Mesodermal cell (in vitro differentiated cells): ENCODE data around the gene CNNM3.

Source experiments
- H3K27ac ChIP-seq: 2 replicates; pipeline ENCODE4 v1.7.0; 2013; ENCODE audit warnings: mild to moderate bottlenecking, low read depth, low read length, moderate library complexity; ENCODE audit not compliant: severe bottlenecking
- H3K36me3 ChIP-seq: 2 replicates; pipeline ENCODE4 v1.7.1; 2013; ENCODE audit warnings: mild to moderate bottlenecking, low read length, moderate library complexity; ENCODE audit not compliant: control insufficient read depth, insufficient read depth
- H3K4me1 ChIP-seq: one replicate; pipeline ENCODE4 v1.7.1; 2013; ENCODE audit warnings: mild to moderate bottlenecking, low read length; ENCODE audit not compliant: insufficient read depth, control insufficient read depth, poor library complexity, severe bottlenecking
- H3K4me3 ChIP-seq: 2 replicates; pipeline ENCODE4 v1.7.0; 2013; ENCODE audit warnings: low read length, control low read depth, mild to moderate bottlenecking; ENCODE audit not compliant: insufficient read depth, poor library complexity, severe bottlenecking; ENCODE audit errors: extremely low read depth
- H3K9me3 ChIP-seq: 2 replicates; pipeline ENCODE4 v1.7.1; 2013; ENCODE audit warnings: mild to moderate bottlenecking, low read length, moderate library complexity; ENCODE audit not compliant: control insufficient read depth
- WGBS, 2 experiments: methylation state at CpG; one replicate each; pipeline ENCODE4 v1.1.5; 2013; ENCODE audit warnings: missing lambda C conversion rate in 2 of 2; ENCODE audit not compliant: insufficient coverage in 2 of 2; 5-methylcytosine and 5-hydroxymethylcytosine counted together

Gene CNNM3

DNA sequence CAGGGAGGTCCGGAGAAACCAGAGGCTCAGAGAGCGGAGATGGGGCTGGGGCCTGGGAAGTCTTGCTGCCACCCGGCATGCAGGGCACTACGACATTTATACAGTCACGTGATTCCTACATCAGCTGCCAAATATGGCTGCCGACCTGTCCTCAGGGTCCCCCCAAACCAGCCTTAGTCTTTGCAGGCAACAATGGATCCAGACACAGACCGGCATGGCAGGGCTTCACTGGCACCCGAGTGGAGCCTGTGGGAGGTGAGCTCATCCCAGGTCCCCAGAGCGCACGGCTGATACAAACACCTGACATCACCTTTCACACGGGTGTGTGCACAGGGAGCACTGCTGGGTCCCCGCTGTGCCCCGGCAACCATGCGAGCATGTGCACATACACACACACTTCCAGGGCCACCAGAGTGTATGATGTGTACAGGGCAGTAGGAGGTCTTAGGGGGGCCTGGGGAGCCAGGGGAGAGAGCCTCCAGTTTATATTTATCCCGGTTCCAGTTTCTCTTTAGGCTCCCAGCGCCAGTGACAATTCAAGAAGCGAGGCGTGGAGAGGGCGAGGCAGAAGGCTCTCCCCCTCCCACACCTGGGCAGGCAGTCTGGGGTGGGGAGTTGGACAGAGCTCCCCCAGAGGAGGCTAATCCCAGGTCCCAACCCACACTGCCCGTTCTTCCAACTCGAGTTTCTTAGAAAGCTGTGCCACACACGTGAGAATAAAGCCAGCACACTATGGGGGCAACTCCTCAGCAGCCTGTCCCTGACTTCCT lies 51.1 kb downstream of the CNNM3 start:
- Histone ChIP-seq H3K4me3 (peak overlapping the region; percentile 90), H3K27ac (no peak overlapping the region), H3K4me1 (peaks cover 14% of the 10 kb centered on the region), H3K36me3 (peaks cover 56% of the 10 kb centered on the region), H3K9me3 (no peaks in the 10 kb centered on the region)
- WGBS, 2 experiments = 84 to 100% methylated on average over 8 to 14 of the region's 22 CpGs

DNA sequence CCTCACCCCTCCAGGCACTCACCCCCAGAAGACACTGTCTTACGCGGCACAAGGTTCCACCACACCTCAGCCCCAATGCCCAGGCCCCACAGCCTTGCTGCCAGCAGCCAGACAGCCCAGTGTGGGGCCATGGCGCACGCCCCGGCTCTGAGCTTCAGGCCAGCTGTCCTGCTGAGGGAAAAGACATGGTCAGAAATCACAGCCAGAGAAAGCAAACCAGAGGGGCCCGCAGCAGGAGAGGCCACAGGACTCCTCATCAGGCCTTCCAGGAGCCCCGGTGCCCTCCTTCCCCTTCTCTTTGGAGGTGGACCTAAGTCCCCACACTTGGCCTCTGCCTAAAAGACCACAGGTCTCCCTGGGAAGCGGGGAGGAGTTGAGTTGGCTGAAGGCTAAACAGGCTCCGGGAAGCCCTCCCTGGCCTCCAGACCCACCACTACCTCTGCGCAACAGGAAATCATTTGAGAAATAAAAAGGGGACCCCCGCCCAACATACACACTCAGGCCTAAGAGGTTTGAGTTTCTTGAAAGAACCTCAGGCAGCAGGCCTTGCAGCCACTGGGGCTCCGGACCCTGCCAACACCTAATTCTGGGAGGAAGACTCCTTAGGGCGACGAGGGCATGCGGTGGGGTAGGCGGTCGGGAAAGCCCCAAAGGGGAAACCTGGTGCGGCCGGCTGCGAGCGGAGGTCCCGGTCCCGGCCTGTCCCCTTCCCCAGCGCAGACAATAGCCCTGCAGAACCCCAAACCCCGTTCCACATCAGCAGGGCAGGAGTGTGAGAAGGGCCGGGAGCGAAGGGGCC lies 51.9 kb downstream of the CNNM3 start:
- peaks cover 22% of the 10 kb centered on the region for H3K4me1 ChIP-seq
- peak overlapping the region; percentile 95 for H3K27ac ChIP-seq
- H3K36me3 ChIP-seq = peaks cover 49% of the 10 kb centered on the region
- WGBS, 2 experiments = 14 to 33% methylated on average over 11 to 16 of the region's 27 CpGs
- no peaks in the 10 kb centered on the region for H3K9me3 ChIP-seq
- peak overlapping the region; percentile 90 for H3K4me3 ChIP-seq

DNA sequence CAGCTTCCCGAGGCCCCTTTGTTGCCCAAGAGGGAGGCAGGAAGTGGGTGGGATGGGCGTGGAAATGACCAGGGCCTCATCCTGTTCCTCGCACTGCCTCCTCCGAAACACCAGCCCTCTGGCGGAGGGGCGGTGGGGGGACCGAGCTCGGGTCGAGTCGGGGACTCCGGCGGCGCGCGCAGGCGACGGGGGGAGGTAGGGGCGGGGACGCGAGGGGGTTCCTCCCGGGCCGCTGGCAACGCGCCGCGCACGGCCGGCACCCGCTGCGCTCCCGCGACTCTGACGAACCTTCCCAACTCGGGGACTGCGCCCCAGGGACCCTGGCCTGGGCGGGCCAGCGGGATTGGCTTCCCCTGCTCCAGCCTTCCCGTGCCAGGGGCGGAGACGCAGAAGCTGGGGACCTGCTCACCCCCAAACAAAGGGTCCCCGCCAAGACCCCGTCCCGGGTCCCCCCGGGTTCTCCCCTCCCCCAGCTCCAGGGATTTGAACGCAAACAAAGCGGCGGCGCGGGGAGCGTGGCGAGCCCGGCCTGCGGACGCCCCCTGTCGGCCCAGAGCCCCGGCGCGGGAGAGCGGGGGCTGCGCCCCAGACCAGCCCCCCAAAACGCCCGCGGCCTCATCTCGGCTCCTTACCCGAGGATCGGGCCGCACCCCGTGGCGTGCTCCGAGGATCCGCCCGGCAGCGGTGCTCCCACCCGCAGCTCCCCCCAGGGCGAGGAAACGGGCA lies 52.6 kb downstream of the CNNM3 start:
- Histone ChIP-seq H3K9me3 (no peaks in the 10 kb centered on the region), H3K27ac (peak overlapping the region; percentile 95), H3K4me1 (peaks cover 27% of the 10 kb centered on the region), H3K4me3 (peak overlapping the region; percentile 90), H3K36me3 (peaks cover 41% of the 10 kb centered on the region)
- WGBS, 2 experiments = 0 to 1% methylated on average over 17 to 49 of the region's 76 CpGs

DNA sequence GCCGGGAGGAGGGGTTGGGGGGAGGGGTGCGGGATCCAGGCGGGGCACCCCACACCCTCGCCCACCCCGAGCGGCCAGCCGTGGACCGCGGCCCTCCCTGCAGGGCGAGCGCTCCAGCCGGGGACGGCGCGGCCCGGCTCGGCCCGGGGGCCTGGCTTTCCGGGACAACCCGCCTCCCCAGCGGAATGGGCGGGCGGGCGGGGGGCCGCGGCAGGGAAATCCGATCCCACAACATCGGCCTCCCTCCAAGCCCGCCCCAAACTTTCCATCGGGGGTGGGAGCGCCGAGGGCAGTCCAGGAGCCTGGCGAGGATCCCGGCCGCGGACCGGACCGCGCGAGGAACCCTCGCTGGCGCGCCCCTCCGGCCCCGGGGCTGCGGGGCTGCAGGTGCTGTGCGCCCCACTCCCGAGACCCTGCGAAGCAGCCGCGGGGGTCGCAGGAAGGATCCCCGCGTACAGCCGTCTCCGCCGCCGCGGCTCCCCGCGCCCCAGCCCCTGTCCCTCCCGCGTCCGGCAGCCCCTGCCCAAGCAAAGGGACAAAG lies 53.3 kb downstream of the CNNM3 start:
- Histone ChIP-seq H3K9me3 (no peaks in the 10 kb centered on the region), H3K27ac (peak overlapping the region; percentile 95), H3K4me1 (peaks cover 34% of the 10 kb centered on the region), H3K36me3 (peaks cover 35% of the 10 kb centered on the region), H3K4me3 (peak overlapping the region; percentile 90)
- 0 to 1% methylated on average over 37 to 60 of the region's 64 CpGs for WGBS, 2 experiments

DNA sequence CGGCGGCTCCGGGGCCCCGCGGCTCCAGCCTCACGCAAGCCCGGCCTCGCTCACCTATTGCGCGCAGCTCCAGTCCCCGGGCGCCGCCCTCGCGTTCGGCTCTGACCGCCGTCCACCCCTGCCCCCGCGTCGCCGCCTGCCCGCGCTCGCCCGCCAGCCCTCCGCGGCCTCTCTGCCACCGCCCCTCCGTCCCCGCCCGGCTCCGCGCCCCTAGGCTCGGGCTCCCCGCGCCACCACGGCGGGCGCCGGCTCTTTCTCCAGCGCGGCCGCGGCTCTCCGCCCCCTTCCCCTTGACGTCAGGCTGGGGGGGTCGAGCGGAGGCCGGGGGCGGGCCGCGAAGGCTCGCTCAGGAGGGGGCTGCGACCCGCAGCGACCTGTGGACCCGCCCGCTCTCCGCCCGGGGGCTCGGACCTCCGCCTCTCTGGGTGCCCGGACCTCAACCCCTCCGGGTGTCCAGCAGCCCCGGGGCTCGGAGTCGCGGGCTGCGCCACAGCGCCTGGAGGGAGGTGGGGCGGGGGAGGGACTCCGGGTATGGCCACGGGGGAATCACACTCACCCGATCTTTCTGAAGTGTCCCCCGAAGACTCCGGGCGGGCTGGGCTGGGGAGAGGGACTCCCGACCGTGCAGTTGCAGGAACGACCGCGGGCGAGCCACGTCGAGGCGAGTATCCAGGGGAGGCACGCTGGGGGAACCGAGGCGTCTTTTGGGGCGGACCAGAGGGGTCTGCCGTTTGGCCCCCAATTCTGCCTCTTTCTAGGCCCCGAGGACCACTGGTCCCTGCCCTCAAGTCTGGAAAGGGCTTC lies 54.0 kb downstream of the CNNM3 start, which contains the start of gene SEMA4C:
Gene SEMA4C, minus strand, starts transcription at position 259 of the 804 bp plus-strand sequence. CDS start 2,194 bp downstream, outside the sequence.
- 1 to 2% methylated on average over 67 to 76 of the region's 93 CpGs for WGBS, 2 experiments
- H3K4me3 ChIP-seq = peak within 1 kb of the TSS; percentile 90
- H3K4me1 ChIP-seq = peaks cover 40% of the 10 kb centered on the region
- peaks cover 28% of the 10 kb centered on the region for H3K36me3 ChIP-seq
- no peaks in the 10 kb centered on the region for H3K9me3 ChIP-seq
- H3K27ac ChIP-seq = peak within 1 kb of the TSS; percentile 95

DNA sequence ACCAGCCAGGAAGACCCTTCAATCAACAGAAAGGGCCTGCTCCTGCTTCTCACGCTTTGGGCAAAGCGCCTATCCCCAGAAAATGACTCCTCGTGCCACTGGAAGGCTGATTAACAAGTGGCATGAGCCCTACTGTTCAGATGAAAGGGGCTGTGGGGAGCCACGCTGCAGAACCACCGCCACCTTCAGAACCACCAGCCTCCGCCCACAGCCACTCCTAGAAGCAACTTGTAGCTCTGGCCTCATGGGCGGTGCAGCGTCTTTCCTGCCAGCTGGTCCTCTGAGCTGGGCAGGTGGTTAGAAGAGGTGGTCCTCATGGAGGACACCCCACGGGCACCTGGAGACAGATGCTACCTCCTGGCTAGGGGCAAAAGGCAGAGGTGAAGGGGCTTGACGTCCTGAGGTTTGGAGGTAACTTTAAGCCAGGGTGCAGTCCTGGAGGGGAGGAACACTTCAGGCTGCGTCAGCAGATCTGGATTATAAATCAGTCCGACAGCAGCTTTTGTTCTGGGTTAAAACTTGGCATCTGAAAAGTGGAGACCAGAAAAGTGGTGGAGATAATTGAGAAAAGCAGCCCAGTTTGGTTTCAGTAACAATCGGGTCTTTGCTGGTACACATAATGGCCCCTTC lies 54.7 kb downstream of the CNNM3 start:
- H3K36me3 ChIP-seq = peaks cover 21% of the 10 kb centered on the region
- 46 to 62% methylated on average over 6 to 8 of the region's 13 CpGs for WGBS, 2 experiments
- no peaks in the 10 kb centered on the region for H3K9me3 ChIP-seq
- H3K4me3 ChIP-seq = peak overlapping the region; percentile 90
- peaks cover 48% of the 10 kb centered on the region for H3K4me1 ChIP-seq
- no peak overlapping the region for H3K27ac ChIP-seq

DNA sequence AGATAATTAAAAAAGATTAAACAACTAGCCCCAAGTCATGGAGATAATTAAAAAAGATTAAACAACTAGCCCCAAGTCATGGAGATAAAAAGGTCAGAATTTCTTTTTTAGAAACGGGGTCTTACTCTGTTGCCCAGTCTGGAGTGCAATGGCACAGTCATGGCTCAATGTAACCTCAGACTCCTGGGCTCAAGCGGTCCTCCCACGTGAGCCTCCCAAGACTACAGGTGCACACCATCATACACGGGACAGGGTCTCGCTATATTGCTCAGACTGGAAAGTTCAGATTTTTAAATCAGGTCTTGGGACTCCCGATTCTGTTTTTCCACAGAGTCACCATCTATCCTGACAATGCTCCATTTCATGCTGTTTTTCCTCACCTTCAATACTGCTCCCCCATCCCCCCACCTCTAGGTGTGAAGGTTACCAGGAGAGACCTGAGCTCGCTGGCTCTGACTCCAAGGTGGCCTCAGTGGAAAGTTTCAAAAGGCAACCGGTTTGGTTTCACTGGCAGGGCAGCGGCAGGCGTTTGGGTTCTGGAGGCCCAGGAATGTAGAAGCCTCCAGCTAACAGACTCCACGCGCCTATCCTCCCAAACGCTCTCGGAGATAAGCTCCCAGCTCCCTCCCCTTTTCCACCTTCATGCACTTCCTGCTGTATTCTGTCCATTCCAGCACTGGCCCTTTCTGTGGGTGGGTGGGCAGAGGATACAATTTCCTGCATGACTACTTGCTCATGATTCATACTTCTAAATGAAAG lies 56.7 kb downstream of the CNNM3 start:
- 68 to 83% methylated on average over 8 to 10 of the region's 14 CpGs for WGBS, 2 experiments
- H3K4me1 ChIP-seq = peaks cover 51% of the 10 kb centered on the region
- H3K4me3 ChIP-seq = peak overlapping the region; percentile 2
- H3K9me3 ChIP-seq = no peaks in the 10 kb centered on the region
- peak overlapping the region; percentile 67 for H3K27ac ChIP-seq
- H3K36me3 ChIP-seq = peaks cover under 1% of the 10 kb centered on the region

DNA sequence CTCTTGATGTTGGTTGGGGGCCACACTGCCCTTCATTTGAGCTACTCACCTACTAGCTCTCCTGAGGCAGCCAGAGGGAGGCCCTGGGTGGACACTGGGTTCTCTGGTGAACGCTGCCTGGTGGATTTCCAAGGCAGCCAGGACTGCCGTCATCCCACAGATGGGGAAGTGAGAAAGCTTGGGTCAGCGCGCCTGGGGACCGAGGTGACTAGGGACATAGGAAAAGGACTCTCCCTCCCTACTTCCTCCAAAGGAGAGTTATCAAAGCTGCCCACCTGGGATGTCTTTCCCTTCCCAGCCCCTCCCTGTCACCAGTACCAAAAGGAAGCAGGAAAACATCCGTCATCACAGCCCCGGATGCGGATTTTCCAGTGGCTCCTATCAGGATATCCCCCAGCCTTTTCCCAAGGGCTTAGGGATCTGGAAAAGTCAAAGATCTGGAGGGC lies 57.6 kb downstream of the CNNM3 start:
- Histone ChIP-seq H3K9me3 (no peaks in the 10 kb centered on the region), H3K36me3 (no peaks in the 10 kb centered on the region), H3K4me3 (no peak overlapping the region), H3K4me1 (peaks cover 52% of the 10 kb centered on the region), H3K27ac (peak overlapping the region; percentile 67)
- WGBS, 2 experiments = 53 to 78% methylated on average over 4 of the region's 8 CpGs

DNA sequence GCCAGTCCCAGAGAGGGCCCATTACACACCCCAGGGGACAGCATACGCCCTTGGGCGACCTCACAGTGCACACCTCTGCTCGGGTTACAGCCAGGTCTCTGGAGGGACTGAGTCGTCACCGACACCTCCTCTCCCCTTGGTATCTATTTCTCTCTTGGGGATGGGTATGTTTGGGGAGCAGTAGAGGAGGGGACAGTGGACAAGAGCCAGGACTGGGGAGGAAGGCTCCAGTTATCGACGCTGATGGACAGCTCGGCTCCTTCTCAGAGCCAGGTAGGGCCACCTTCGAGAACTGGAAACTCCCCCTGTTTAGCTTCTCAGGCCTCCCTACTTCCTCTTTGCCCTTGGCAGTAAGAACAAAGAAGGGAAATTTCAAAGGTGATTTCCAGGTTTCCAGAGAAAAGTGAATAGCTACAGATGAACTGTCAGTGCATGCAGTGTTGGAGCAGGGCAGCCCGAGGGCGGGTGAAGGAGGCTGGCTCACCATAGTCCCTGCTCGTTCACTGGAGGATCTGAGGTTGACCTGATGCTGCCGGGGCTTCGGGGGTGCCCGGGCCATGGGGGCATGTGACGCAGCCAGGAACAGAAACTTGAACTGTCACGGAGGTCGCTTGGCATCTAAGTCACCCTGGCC lies 58.2 kb downstream of the CNNM3 start:
- Histone ChIP-seq H3K4me3 (no peak overlapping the region), H3K36me3 (no peaks in the 10 kb centered on the region), H3K9me3 (no peaks in the 10 kb centered on the region), H3K4me1 (peaks cover 52% of the 10 kb centered on the region), H3K27ac (peak overlapping the region; percentile 66)
- WGBS, 2 experiments = 83 to 86% methylated on average over 9 to 13 of the region's 18 CpGs
